CD4-positive, CD25-positive, alpha-beta regulatory T cell (primary cell): ENCODE measurements around the gene PRKCA. TPM values are rescaled to one million over a fixed set of nuclear protein-coding genes. Genes with fewer than 3 reads are reported as not detected.

Experiments used
- ATAC-seq, 2 donors: fragments of 150-1000 bp; cut with Tn5 transposase; one replicate each; pipeline ENCODE4 v1.10.0; 2021; ENCODE audit warnings: low read depth in 2 of 2, moderate number of reproducible peaks in 2 of 2, moderate library complexity in 1 of 2
- DNase-seq, 3 donors: peaks; one replicate each; pipeline versions ENCODE4 v3.0.0 to v3.0.0-alpha.2; 2012 to 2022; ENCODE audit warnings: mixed read lengths in 1 of 3
- H3K27ac ChIP-seq: one replicate; pipeline ENCODE4 v1.7.0; 2013; ENCODE audit warnings: mild to moderate bottlenecking, low read length; ENCODE audit not compliant: insufficient read depth, poor library complexity, severe bottlenecking
- H3K27me3 ChIP-seq: one replicate; pipeline ENCODE4 v1.7.0; 2013; ENCODE audit warnings: low read length; ENCODE audit not compliant: control insufficient read depth, insufficient read depth
- H3K36me3 ChIP-seq: one replicate; pipeline ENCODE4 v1.7.0; 2013; ENCODE audit warnings: mild to moderate bottlenecking, low read length, moderate library complexity; ENCODE audit not compliant: control insufficient read depth, insufficient read depth
- H3K4me1 ChIP-seq: 2 replicates; pipeline ENCODE4 v1.7.0; 2013; ENCODE audit warnings: mild to moderate bottlenecking, low read length; ENCODE audit not compliant: insufficient read depth, control insufficient read depth, poor library complexity, severe bottlenecking
- H3K4me3 ChIP-seq: one replicate; pipeline ENCODE4 v1.7.0; 2013; ENCODE audit warnings: low read depth, mild to moderate bottlenecking, low read length, moderate library complexity
- H3K9me3 ChIP-seq, 2 experiments: 1 replicate in 1 of 2; 2 replicates in 1 of 2; pipeline ENCODE4 v1.7.0; 2013; ENCODE audit warnings: low read length in 2 of 2, mild to moderate bottlenecking in 1 of 2, moderate library complexity in 1 of 2; ENCODE audit not compliant: control insufficient read depth in 2 of 2
- H3K27ac Mint-ChIP-seq, 3 donors: one replicate each; pipeline ENCODE4 v1.8.0; 2020 to 2022; ENCODE audit warnings: mild to moderate bottlenecking in 3 of 3, mixed read lengths in 3 of 3, moderate library complexity in 2 of 3
- H3K27me3 Mint-ChIP-seq: one replicate; pipeline ENCODE4 v1.8.0; 2022; ENCODE audit warnings: mild to moderate bottlenecking, mixed read lengths
- H3K36me3 Mint-ChIP-seq: one replicate; pipeline ENCODE4 v1.8.0; 2020; ENCODE audit warnings: mixed read lengths
- H3K4me1 Mint-ChIP-seq, 4 donors: one replicate each; pipeline ENCODE4 v1.8.0; 2020 to 2022; ENCODE audit warnings: mixed read lengths in 4 of 4, mild to moderate bottlenecking in 1 of 4
- H3K4me3 Mint-ChIP-seq, 4 donors: one replicate each; pipeline ENCODE4 v1.8.0; 2020 to 2022; ENCODE audit warnings: mild to moderate bottlenecking in 4 of 4, mixed read lengths in 4 of 4, moderate library complexity in 3 of 4
- H3K9me3 Mint-ChIP-seq, 7 donors: one replicate each; pipeline ENCODE4 v1.8.0; 2020 to 2022; ENCODE audit warnings: mixed read lengths in 7 of 7, mild to moderate bottlenecking in 3 of 7, moderate library complexity in 2 of 7
- polyA plus RNA-seq, 4 donors: library from polyadenylated mRNA; unstranded; fragments of 300-500 nt; fragmentation: Illumina TruSeq; gene quantifications; one replicate each; pipeline ENCODE4 v1.2.3, GENCODE V29; 2021
- total RNA-seq: library from RNA; stranded (reverse); gene quantifications from one replicate; pipeline ENCODE4 v1.2.3, GENCODE V29; 2022

PRKCA gene
- total and polyA plus RNA-seq, 5 donors from 2014 or later: 0.60 to 84.0 (median 2.0) TPM

DNA sequence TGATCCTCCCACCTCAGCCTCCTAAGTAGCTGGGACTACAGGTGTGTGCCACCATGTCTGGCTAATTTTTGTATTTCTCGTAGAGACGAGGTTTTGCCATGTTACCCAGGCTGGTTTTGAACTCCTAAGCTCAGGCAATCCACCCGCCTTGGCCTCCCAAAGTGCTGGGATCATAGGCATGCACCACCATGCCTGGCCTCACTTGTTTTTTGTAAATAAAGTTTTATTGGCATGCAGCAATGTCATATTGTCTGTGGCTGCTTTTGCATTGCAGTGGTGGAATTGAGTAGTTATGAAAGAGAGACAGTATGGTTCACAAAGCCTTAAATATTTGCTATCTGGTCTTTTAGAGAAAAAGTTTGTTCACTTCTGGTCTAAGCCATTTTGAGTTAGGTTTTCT is 124.7 kb downstream of the PRKCA start:
- no peaks in the 10 kb centered on the region for H3K27me3 Mint-ChIP-seq
- H3K27ac ChIP-seq: no peak overlapping the region
- DNase-seq (no peak), ATAC-seq (no peak)
- H3K36me3 ChIP-seq: no peaks in the 10 kb centered on the region
- H3K9me3 Mint-ChIP-seq: no peaks in the 10 kb centered on the region
- no peaks in the 10 kb centered on the region for H3K27me3 ChIP-seq
- H3K27ac Mint-ChIP-seq: no peak overlapping the region
- H3K4me3 Mint-ChIP-seq: no peak overlapping the region
- no peak overlapping the region for H3K4me3 ChIP-seq
- H3K4me1 Mint-ChIP-seq: peaks cover 11 to 68% (median 35%) of the 10 kb centered on the region in 4 donors
- no peaks in the 10 kb centered on the region for H3K9me3 ChIP-seq
- H3K4me1 ChIP-seq: peaks cover 8% of the 10 kb centered on the region
- peaks cover 3% of the 10 kb centered on the region for H3K36me3 Mint-ChIP-seq

DNA sequence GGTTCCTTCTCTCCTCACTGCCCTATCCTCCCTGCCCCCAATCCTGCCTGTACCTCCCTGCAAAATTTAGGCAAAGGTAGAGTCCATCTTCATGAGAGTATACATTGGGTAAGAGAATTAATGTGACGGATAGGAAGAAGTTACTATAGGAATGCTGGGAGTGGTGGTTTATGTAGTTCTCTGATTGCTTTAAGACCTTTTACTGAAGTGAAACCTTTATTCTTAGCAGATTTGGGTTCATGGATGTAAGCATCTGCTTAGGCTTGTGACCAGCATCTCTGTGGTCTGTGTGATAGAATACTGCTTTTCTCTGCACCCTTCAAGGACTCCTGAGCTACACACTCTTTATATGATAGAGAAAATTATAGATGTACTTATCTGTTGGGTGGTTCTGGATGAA is 127.3 kb downstream of the PRKCA start:
- H3K9me3 Mint-ChIP-seq: no peaks in the 10 kb centered on the region
- H3K4me3 Mint-ChIP-seq: no peak overlapping the region
- no peaks in the 10 kb centered on the region for H3K27me3 ChIP-seq
- H3K27ac ChIP-seq: no peak overlapping the region
- H3K27ac Mint-ChIP-seq: peak overlapping the region in 1 of 3 donors; percentile 39
- no peak overlapping the region for H3K4me3 ChIP-seq
- H3K36me3 ChIP-seq: no peaks in the 10 kb centered on the region
- no peak for DNase-seq
- peaks cover 5 to 77% (median 39%) of the 10 kb centered on the region in 4 donors for H3K4me1 Mint-ChIP-seq
- H3K4me1 ChIP-seq: peaks cover 17% of the 10 kb centered on the region
- no peaks in the 10 kb centered on the region for H3K27me3 Mint-ChIP-seq
- no peak for ATAC-seq
- H3K9me3 ChIP-seq: no peaks in the 10 kb centered on the region
- peaks cover 3% of the 10 kb centered on the region for H3K36me3 Mint-ChIP-seq

DNA sequence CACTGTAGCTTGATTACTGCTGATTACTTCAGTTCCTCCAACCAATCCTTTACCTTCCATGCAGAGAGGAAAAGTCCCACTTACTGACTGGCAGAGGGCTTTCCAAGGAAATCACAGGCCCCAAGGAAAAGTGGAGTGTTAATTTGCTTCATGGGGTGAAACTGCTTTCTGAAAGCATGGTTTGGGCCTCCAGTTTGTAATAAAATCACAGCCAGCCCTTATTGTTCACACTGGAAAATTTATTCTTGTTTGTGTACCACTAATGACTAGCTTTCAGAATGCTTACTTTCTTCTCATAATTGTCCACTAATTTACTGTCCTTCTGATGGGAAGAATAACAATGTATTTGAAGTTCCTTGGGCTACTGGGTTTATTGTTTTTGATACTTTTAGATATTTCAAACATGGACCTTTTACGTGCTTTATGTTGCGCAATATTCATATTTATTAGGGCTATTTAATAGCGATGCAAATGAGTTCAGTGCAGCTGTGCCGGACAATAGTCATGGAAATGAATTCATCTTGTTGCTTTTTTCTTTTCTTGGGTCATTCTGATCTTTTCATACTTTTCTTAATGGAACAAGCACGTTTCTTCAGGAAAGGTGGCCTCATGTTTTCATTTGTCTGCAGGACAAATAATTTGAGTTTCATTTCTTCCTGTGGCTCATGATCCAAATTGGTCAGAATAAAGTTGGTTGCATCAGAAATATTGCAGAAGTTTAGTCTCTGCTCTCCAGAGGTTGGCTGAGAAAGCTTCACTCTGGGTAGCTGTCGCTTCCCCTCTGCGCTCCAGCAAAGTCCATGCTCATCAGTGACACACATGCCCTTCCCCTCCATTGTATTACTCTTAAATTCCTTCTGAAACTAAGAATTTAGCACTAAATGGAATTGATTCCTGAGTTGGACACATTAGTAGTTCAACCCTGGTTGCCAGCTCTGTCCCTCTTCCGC is 128.7 kb downstream of the PRKCA start:
- peaks cover 3% of the 10 kb centered on the region for H3K36me3 Mint-ChIP-seq
- no peak overlapping the region for H3K27ac ChIP-seq
- H3K4me1 ChIP-seq: peaks cover 13% of the 10 kb centered on the region
- peaks cover 4 to 65% (median 31%) of the 10 kb centered on the region in 4 donors for H3K4me1 Mint-ChIP-seq
- peak overlapping the region in 2 of 3 donors; percentile 28 to 39 for H3K27ac Mint-ChIP-seq
- no peak for ATAC-seq
- H3K4me3 Mint-ChIP-seq: peak overlapping the region in 1 of 4 donors; percentile 8
- no peak for DNase-seq
- no peaks in the 10 kb centered on the region for H3K36me3 ChIP-seq
- H3K27me3 ChIP-seq: no peaks in the 10 kb centered on the region
- H3K9me3 Mint-ChIP-seq: no peaks in the 10 kb centered on the region
- no peaks in the 10 kb centered on the region for H3K27me3 Mint-ChIP-seq
- no peaks in the 10 kb centered on the region for H3K9me3 ChIP-seq
- H3K4me3 ChIP-seq: no peak overlapping the region

DNA sequence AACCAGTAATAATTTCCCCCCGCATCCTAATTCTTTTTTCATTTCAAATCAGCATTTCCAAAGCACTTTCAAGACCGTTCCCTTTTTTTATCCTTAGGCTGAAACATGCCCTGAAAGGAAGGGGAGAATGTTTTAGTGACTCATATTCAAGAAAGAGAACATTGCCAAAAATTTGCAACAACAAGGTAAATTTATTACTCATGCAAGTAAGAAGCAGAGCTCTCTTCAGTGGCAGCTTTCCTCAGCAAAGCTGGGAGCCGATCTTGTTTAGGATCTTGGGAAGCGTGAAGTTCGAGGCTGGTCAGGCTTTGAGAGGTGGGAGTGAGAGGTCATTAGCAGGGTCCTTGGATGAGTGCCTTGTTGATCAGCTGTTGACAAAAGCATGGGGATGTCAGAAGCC is 129.5 kb downstream of the PRKCA start:
- H3K9me3 ChIP-seq: no peaks in the 10 kb centered on the region
- peak overlapping the region in 2 of 3 donors; percentile 28 to 34 for H3K27ac Mint-ChIP-seq
- H3K4me3 ChIP-seq: no peak overlapping the region
- peaks cover 0 to 59% (median 26%) of the 10 kb centered on the region in 4 donors for H3K4me1 Mint-ChIP-seq
- no peak for ATAC-seq
- no peak for DNase-seq
- peaks cover 9% of the 10 kb centered on the region for H3K4me1 ChIP-seq
- no peaks in the 10 kb centered on the region for H3K9me3 Mint-ChIP-seq
- H3K36me3 ChIP-seq: no peaks in the 10 kb centered on the region
- H3K36me3 Mint-ChIP-seq: peaks cover 3% of the 10 kb centered on the region
- H3K4me3 Mint-ChIP-seq: peak overlapping the region in 1 of 4 donors; percentile 8
- H3K27ac ChIP-seq: no peak overlapping the region
- no peaks in the 10 kb centered on the region for H3K27me3 Mint-ChIP-seq
- no peaks in the 10 kb centered on the region for H3K27me3 ChIP-seq

DNA sequence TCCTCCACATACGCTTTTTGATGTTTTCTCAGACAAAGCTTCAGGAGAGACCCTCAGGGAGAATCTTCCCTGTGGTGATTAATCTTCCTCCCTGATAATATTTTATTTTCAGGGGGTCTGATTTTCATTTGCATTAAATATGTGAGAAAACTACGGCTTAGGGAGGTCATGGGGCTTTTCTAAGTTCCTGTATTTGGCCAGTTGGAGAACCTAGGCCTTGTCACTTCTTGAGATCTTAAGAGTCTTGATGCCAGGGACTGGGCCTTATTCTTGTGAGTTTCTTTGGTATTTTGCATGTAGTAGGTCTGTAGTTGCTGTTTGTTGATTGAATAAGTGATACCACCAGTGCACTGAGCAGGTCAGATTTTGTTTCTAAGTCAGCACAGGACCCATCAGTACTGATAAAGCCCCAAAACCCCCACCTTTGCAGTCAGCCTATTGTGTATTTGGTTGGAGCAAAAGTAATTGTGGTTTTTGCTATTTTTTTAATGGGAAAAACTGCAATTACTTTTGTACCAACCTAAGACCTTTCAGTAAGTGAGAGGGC is 130.1 kb downstream of the PRKCA start:
- Histone ChIP-seq H3K27ac (no peak overlapping the region), H3K4me1 (peaks cover 9% of the 10 kb centered on the region), H3K36me3 (no peaks in the 10 kb centered on the region), H3K27me3 (no peaks in the 10 kb centered on the region), H3K4me3 (no peak overlapping the region), H3K9me3 (no peaks in the 10 kb centered on the region)
- ATAC-seq: no peak
- Mint-ChIP-seq H3K9me3 (no peaks in the 10 kb centered on the region), H3K4me3 (no peak overlapping the region), H3K27ac (peak overlapping the region; percentile 6 to 60 (median 34)), H3K27me3 (no peaks in the 10 kb centered on the region), H3K36me3 (peaks cover 3% of the 10 kb centered on the region), H3K4me1 (peaks cover 0 to 56% (median 27%) of the 10 kb centered on the region in 4 donors)
- DNase-seq: no peak

DNA sequence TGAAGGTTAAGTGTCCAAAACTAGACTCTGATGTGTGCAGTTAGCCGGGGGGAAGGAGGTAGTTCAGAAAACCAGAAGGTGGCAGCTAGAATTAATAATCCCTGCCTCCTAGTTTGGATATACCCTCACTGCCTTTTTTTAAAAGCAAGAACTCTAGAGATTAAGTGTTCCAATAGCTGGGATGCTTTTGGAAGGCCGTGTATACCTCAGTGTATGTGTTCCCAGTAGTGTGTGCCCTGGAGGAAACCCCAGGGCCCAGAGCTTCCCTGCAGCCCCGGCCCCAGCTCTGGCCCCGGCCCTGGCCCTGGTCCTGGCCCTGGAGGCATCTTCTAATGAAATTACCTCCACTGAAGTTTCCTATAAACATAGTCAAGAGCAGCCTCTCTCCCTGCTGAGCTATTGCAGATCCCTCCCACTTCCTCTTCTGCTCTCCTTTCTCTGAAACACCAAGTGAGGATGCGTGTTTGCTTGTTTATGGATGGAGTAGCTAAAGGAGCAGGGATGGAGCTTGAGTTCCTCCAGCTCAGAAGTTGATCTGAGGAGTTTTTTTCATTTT is 130.7 kb downstream of the PRKCA start:
- Mint-ChIP-seq H3K4me3 (no peak overlapping the region), H3K9me3 (no peaks in the 10 kb centered on the region), H3K36me3 (peaks cover under 1% of the 10 kb centered on the region), H3K27ac (peak overlapping the region in 2 of 3 donors; percentile 6 to 62), H3K4me1 (peaks cover 0 to 52% (median 27%) of the 10 kb centered on the region in 4 donors), H3K27me3 (no peaks in the 10 kb centered on the region)
- Histone ChIP-seq H3K4me3 (no peak overlapping the region), H3K36me3 (no peaks in the 10 kb centered on the region), H3K27me3 (no peaks in the 10 kb centered on the region), H3K27ac (no peak overlapping the region), H3K4me1 (peaks cover 9% of the 10 kb centered on the region), H3K9me3 (no peaks in the 10 kb centered on the region)
- DNase-seq: peak in 1 of 3 donors; percentile 10
- no peak for ATAC-seq

DNA sequence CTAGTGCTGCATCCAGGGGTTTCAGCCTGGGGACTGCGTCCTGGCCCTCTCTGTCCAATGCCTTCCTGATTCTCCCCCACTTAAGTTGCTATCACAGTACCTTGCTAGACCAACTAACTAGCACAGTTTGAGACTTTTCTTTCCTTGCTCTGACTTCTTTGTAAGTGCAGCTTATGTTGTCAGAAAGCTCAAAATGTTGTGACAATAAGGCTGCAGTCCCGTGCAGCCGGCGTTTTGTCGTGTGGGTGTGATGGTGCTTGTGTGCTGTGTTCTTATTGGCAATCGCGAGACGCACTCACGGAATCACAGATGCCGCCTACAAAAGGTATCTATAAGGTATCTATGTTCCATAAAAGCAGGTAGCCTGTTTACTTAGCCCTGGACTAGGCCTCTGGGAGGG is 132.8 kb downstream of the PRKCA start:
- no peak overlapping the region for H3K27ac ChIP-seq
- peaks cover 0 to 46% (median 27%) of the 10 kb centered on the region in 4 donors for H3K4me1 Mint-ChIP-seq
- no peaks in the 10 kb centered on the region for H3K36me3 Mint-ChIP-seq

More for the DNA sequence above, 132.8 kb downstream of the PRKCA start:
- no peaks in the 10 kb centered on the region for H3K27me3 Mint-ChIP-seq
- no peaks in the 10 kb centered on the region for H3K27me3 ChIP-seq
- no peaks in the 10 kb centered on the region for H3K36me3 ChIP-seq
- no peak overlapping the region for H3K27ac Mint-ChIP-seq
- H3K4me1 ChIP-seq: peaks cover 9% of the 10 kb centered on the region
- DNase-seq (no peak), ATAC-seq (no peak)
- no peak overlapping the region for H3K4me3 ChIP-seq
- no peaks in the 10 kb centered on the region for H3K9me3 ChIP-seq
- H3K9me3 Mint-ChIP-seq: no peaks in the 10 kb centered on the region
- H3K4me3 Mint-ChIP-seq: no peak overlapping the region
